SK-N-SH treated with all-trans-retinoic acid at 6 μM for 48 hours (cell line): ENCODE measurements around the gene AGAP2.

Experiments used
- ARNTL ChIP-seq: fragments of 450-650 bp; formaldehyde crosslinking; IDR thresholded peaks from 2 replicates; pipeline ENCODE4 v1.5.0; 2020; ENCODE audit warnings: low read depth, mild to moderate bottlenecking, moderate library complexity, borderline replicate concordance
- PATZ1 ChIP-seq: fragments of 250-450 bp; sonication (Bioruptor Pico); IDR thresholded peaks from 2 replicates; pipeline ENCODE4 v1.8.0; 2020; ENCODE audit warnings: mild to moderate bottlenecking, moderate library complexity, borderline replicate concordance
- TF ChIP-seq, protein P1 (sequence below): fragments of 250-450 bp; sonication (Bioruptor Pico); IDR thresholded peaks from 2 replicates; pipeline ENCODE4 v1.5.1; 2021; ENCODE audit warnings: mild to moderate bottlenecking, moderate library complexity

DNA sequence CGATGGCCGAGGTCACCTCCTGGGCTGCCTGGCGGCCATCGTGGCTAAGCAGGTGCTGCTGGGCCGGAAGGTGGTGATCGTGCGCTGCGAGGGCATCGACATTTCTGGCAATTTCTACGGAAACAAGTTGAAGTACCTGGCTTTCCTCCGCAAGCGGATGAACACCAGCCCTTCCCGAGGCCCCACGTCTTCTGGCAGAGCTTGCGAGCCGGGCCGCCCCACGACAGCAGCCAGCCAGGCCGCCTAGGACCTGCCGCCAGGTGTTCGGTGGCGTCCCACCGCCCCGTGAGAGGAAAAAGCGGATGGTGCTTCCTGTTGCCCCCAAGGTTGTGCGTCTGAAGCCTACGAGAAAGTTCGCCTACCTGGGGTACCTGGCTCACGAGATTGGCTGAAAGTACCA, 63.9 kb downstream of the AGAP2 start:
- TF ChIP-seq ARNTL (CRISPR knock-in tag) = no peak
- TF ChIP-seq, protein P1, sequence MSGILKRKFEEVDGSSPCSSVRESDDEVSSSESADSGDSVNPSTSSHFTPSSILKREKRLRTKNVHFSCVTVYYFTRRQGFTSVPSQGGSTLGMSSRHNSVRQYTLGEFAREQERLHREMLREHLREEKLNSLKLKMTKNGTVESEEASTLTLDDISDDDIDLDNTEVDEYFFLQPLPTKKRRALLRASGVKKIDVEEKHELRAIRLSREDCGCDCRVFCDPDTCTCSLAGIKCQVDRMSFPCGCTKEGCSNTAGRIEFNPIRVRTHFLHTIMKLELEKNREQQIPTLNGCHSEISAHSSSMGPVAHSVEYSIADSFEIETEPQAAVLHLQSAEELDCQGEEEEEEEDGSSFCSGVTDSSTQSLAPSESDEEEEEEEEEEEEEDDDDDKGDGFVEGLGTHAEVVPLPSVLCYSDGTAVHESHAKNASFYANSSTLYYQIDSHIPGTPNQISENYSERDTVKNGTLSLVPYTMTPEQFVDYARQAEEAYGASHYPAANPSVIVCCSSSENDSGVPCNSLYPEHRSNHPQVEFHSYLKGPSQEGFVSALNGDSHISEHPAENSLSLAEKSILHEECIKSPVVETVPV (CRISPR knock-in tag) = no peak
- no peak for TF ChIP-seq PATZ1 (CRISPR knock-in tag)
